Activated CD8-positive, alpha-beta memory T cell treated with anti-CD3 and anti-CD28 coated beads for 1 hour (primary cell): ENCODE data around the gene DKC1.

ENCODE experiments used
- DNase-seq, 2 donors: peaks; one replicate each; pipeline ENCODE4 v3.0.0-alpha.2; 2020; ENCODE audit warnings: low read depth in 1 of 2; ENCODE audit errors: extremely low read depth in 1 of 2

The DKC1 gene

DNA sequence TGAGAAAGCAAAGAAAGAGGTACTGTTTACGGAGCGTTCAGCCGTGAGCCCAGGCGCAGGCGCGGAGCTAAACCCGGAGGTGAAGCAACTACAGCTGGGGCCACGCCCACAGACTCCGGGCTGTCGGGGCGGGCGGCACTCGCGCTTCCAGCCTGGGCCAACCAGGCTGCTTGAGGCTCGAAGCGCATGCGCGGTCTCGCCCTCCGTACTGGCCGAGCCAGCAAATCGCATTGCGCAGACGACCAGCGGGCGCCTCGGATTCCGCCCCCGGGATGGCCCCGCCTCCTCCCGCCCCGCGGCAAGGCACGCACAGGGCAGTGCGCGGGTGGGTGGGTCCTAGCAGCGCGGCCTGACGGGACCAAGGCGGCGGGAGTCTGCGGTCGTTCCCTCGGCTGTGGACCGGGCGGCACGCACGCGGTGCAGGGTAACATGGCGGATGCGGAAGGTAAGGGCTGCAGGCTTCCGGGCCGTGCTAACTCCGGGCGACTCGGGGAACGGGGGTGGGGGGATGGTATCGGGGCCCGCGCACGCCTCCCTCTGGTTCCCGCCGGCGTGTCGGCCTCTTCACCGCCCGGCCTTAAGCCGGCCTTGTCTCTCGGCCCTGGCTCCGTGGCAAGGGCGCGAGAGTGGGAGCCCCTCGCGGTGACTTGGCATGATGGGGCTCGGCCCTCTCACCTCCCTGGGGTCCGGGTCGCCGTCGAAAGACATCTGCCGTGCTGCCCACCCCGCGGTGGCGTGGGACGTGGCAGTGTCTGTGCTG is at the start of gene DKC1:
Gene DKC1 (plus strand): TSS at position 328 of the 760 bp plus-strand sequence. CDS start 102 bp downstream, at position 430.
- peak; percentile 84 to 89 for DNase-seq

DNA sequence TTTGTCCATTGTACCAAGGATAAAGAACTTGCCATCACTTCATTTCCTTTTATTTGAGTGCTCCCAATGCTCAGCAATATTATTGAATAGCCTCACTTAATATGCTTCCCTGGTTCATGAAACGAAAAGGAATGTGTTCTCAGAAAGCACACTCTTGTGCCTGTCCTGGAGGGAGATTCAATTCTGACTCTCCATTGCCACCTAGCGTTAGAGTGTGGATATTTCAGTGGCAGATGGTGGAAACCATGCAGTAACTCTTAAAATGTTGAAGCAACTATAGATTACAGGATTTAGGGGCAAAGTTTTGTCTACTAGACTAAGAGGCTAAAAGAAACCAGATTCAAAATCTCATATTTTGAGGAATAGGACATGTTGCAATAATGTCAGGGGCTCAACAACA is 47.7 kb upstream of the DKC1 start:
- no peak for DNase-seq

DNA sequence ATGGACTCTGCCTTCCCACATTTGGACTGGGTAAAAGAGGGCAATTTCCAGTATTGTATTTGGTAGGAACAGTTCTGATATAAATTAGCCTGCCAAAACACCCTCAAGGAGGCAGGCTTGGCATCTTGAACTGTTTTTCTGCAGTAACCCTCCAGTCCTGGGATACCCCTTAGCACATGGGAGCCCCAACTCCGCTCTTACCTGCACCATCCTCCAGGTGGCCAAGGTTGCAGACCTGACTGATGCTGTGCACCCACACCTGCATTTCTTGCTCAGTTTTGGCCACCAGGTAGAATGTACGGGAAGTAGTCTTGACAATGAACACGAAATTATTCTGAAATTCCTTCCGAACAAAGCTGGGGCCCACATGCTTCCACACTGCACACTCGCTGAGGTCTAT is 46.8 kb upstream of the DKC1 start:
- no peak for DNase-seq

DNA sequence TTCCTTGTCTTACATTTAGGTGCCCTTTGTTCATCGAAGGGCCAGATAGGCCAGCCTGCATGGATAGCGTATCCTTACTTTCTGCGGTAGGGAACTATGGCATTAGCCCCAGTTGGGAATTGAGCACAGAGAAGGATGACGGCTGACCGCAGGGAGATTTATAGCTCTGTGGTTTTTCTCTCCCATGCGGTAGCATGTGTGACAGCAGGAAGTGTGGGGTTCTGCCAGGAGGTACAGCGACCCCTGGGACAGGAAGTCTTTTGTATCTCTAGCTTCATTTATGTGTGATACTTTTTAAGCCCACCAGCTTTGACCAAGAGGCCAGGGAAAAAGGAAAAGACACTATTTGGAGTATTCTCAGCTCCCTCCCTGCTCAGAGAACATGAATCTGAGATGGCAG is 44.8 kb upstream of the DKC1 start:
- DNase-seq = no peak

DNA sequence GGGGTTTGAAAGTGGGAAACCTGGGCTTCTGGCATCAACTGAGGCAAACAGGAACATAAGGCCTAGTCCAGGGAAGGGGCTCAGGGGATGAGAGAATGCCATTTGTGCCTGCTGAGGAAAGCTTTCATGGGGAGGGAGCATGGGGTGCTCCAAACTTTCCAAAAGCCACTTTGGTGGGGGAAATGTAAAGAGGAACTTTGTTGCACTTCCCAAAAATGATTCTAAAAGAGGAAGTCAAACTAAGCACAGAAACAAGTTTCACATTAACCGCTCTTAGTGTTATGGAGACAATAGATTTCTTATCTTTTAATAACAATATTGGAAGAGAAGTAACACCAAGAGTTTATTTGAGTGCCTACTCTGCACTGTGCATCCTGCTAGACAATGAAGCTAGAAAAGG is 44.0 kb upstream of the DKC1 start:
- no peak for DNase-seq

DNA sequence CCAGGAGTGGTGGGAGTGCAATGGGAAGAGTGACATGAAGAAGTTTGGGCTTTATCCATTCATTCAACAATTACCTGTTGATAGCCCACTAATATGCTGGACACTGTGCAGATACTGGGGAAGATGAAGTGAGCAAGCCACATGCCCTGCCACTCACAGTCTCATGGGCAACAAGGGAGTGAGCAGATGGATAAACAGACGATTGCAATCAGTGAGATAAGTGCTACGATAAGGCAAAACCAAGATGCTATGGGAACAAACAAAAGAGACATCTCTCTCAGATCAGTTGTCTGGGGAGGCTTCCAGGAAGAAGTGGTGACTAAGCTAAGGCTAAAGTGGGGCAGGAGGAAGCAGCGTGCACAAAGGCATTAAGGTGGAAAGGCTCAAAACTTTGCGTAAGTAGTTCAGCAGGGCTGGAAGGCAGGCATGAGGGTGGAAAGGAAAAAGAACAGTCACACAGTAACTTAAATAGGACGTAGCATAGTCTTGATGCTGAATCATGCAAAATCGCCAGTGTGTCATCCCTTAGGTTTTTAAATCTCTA is 43.5 kb upstream of the DKC1 start:
- DNase-seq = peak in 1 of 2 donors; percentile 32

DNA sequence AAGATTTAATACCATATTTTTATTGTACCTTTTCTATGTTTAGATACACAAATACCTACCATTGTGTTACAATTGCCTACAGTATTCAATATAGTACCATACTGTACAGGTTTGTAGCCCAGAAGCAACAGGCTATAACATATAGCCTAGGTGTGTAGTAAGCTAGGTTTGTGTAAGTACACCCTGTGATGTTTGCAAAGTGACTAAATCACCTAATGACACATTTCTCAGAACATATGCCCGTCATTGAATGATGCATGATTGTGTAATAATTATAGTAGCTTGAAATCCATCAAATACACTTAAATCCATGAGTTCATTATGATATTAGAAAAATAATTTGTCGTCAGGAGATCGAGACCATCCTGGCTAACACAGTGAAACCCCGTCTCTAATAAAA is 42.6 kb upstream of the DKC1 start:
- no peak for DNase-seq

DNA sequence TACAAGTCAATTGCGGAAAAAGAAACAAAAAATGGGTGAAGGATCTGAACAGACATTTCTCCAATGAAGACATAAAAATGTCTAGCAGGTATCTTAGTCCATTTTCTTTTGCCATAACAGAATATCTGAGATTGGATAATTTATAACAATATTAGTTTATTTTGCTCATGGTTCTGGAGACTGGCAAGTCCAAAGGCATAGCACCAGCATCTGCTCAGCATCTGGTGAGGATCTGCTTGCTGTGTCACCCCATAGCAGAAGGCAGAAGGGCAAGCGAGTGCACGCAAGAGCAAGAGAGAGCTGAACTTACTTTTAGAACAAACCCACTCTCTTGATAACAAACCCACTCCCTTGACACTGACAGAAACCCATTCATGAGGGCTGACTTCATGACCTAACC is 41.5 kb upstream of the DKC1 start:
- no peak for DNase-seq

DNA sequence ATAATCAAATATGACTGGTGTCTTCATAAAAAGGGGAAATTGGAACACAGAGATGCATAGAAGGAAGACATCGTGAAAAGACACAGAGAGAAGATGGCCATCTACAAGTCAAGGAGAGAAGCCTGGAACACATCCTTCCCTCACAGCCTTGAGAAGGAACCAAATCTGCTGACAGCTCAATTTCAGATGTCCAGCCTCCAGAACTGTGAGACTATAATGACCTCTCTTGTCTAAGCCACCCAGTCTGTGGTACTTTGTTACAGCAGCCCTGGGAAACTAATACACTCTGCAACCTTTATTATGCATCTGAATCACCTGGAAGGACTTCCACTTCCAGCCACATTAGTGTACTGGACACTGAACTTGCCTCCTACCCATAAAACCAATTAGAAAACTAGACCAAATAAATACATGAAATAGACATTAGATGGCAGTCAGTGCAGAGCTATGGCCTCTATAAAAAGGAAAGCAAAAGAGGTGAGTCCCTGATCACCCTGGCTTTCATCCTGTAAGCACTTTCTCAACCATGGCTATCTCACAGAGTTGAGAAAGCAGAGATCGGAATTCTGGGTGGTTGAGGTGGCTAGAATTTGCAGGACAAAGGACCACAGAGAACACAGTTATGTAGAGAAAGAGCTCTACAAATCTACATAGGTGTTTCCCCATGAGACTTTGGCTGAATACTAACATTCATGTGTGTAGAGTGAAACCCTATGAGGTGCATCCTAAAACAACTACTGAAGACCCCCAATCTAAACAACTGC is 37.5 kb upstream of the DKC1 start:
- no peak for DNase-seq

DNA sequence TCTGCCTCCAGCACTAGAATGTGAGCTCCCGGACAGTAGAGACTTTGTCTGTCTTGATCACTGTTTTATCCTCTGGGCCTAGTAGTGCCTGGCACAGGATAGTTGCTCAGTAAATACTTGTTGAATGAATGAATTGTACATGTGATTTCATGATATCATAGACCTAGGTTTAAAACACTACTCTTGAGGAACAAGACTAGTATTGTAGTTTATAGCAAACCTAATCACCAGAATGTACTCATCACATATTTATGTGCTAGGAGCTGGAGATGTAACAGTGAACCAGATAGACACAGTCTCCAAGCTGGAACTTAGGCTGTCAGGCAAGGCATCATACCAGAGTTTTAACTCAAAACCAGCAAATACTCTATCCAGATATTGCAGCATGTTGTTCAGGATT is 35.2 kb upstream of the DKC1 start:
- no peak for DNase-seq

DNA sequence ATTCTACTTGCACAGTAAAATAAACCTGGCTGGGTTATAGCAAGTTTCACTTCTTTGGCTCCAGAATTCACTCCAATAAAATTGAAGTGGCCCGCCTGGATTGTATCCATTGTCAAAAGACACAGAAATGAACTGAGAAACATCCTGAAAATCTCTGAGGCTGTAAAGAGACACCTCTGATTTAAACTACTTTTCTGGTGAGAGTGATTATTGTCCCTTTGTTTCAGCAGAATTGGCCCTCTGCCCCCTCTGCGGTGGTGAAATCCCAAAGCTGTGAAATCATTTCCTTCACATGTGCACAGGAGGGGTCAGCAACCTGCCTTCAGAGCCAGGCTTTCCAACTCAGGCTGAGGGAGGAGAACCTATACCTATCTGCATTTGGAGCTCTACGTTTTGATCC is 34.8 kb upstream of the DKC1 start:
- no peak for DNase-seq

DNA sequence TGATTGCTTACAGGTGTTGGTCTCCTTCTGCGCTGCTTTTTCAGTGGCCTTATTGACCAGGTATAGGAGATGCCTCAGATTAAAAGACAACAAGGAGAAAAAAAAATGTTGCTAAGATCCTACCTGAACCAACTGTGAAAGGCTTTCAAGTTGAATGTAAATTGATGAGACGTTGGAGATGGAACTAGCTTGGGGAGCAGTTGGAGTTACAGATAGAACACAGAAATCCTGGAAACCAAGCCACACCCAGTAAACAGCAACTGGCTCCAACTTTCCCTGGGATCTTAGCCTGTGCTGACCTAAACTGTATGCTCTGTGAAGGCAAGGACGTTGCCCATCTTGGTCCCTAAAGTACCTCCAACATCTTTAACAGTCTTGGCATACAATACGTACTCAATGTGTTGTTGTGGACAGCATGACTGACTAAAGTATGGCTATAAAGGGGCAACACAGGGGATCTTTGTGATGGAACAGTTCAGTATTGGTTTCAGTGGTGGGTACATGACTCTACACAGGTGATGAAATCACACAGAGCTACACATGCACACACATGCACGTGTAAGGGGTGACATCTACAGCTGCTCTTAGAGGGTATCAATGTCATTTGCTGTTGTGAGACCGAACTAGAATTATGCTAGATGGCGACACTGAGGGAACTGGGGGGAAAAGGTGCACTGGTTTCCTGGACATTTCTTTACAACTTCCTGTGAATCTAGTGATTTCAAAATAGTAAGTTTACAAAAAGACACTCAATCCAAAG is 34.1 kb upstream of the DKC1 start:
- no peak for DNase-seq

DNA sequence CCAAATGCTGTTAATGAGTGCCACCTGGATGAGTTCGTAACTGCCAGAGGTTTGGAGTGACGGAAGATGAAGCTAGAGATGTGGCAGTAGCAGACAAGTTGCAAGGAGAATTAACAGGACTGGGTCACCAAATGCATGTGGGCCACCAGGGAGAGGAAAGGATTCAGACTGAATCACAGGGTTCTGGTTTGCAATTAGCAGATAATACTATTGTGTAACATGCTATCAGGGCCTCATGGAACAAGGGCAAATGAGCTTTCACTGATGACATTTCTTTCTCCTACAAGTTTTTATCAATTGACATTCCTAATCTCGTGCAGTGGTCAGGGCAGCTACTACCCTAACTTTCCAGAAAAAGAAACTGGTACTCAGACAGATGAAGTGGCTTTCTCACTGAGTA is 33.2 kb upstream of the DKC1 start:
- DNase-seq = no peak

DNA sequence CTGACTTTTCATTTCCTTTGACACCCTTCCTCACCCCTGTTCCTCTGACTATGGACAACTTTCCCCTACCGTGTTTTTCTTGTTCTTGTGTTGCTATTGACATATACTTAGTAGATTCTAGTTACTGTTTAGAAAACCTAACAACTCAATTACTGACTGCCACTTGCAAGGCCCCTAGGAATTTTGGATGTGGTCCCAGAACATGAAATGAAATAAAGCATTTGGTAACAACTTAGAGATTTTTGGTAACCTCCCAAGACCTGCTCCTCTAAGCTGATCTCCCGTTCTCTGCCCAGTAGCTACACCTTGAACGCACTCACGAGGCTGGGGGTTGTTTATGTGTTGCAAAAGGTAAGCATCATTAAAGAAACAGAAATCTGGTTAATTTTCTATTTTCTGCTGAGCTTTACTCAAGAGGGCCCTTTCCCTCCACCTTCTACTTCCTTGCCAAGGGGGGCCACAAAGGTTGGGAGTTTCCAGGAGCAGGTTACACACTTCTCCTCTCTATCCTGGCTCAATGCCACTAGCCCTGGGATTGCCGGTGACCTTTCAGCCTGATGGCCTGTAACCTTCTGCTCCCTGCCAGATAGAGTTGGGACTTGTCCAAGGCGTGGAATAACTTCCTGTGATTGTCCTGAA is 32.3 kb upstream of the DKC1 start:
- DNase-seq = no peak

DNA sequence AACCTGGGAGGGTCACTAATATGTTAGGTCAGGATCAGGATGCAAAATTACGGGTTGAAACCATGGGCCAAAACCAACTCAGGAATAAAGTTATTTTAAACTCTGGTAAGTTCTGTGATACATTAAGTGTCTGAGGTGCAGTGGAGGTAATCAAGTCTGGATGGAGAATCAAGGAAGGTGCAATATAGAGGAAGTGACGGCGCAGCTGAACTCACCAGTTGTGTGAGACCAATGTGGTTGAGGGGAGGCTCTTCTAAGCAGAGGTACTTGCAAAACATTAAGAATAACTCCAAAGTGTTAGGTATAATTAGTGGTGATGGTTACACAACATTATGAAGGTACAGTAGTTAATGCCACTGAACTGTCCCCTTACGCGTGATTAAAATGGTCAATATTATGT is 31.5 kb upstream of the DKC1 start:
- no peak for DNase-seq

DNA sequence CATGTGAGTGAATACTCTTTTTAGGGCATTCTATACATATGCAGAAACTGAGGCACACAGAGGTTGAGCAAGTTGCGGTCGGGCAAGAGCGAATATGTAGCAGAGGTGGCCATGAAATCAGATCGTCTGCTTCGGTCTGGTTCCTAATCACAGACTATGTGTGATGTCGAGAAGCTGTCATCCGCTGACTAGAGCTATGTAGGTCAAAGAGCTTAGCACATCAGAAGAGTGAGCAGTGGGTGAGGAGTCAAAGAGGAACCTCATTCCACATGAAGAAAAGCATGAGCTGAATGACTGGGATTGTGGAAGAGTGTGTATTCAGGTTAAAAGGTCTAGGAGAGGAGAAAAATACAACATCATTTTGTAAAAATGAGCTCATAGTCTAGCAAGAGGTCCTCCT is 30.8 kb upstream of the DKC1 start:
- DNase-seq = no peak

DNA sequence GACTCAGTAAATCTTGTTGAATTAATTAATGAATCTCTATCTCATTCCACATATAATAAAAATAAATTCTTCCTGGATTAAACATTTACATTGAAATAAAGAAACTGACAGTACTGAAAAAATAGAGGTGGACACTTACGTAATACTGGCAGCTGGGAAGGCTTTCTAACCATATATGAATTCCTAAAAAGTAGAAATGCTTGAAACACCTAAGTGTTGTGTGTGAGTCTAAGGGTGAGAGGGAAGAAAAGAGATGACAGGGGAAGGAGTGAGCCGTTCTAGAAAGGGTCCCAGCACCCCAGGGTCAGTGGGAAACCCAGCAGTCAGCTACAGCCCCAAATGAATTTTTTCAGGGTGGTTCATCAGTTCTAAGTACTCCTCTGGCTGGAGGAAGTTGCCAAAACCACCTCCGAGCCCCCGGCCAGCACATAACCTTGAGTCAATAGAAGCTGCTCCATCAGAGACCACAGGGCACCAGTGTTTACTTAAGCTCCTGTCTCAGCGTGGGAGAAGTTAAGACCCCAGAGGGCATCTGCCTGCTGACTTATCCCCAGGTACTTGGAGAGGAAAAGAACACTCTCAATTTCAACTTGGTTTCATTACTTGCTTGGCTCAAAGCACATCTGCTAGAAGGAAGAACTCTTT is 30.1 kb upstream of the DKC1 start:
- DNase-seq = no peak

DNA sequence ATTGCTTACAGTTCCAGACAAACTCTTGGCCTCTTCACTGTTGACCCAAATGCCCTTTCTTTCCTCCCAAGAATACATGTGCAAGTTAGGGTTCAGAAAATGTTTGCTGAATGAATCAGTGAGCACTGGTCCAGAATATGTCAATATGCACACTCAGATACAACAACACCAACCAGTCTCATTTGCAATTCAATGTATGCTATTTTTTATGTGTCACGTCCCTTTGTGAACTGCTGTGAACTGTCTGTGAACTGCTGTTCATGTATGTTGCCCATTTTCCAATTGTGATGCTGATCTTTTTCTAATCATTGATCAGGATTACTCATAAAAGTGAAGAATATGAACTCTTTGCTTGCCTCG is 29.6 kb upstream of the DKC1 start:
- DNase-seq = no peak

DNA sequence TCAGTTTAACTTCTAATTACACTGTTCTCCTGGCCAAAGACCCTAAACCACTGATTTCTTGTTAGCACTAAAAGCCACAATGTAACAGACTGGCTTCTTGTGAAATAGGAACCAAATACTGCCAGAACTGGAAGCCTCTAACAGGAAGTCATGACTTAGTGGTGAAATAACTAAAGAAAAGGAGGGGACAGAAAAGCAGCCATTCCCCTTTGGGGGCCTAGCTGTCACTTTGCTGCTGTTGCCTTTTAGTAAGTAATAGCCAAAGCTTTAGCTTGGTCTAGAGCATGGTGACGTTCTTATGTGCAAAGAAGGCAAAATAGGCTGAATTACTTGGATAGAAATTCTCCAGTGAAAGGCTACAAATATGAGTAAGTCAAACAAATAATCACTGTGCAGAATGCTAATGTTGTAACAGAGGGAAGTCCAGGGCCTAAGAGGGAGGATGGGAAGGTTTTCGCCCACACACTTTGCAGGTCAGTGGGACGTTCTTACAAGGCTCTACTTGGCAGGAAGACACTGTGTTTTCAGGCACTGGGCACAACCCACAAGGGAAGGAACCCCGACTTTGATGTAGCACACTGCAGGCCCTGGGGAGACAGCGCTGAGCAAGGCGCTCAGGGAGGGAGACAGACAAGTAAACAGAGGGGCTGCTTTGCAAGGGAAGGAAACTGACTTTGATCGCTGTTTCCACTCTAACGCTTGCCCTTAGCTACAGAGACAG is 28.4 kb upstream of the DKC1 start:
- no peak for DNase-seq
